ENCODE data around the gene TACC3.

GRCh38 chr4:1767061-1767769 lies 45.9 kb downstream of the TACC3 start:
- no peak for TF ChIP-seq FOXA1 (IDR thresholded peaks at IDR 0.05)
- TF ChIP-seq L3MBTL2 (conservative IDR thresholded peaks at IDR 0.05) = no peak
- no peak for TF ChIP-seq HDGF (IDR thresholded peaks at IDR 0.05; ENCODE audit: borderline replicate concordance)
- no peak for TF ChIP-seq SP1 (IDR thresholded peaks at IDR 0.05)
- no peak for TF ChIP-seq SUZ12 (IDR thresholded peaks at IDR 0.05)
- no peak for TF ChIP-seq LEF1 (IDR thresholded peaks at IDR 0.05; ENCODE audit: borderline replicate concordance)

Data from HEK293T (cell line).